Activated CD8-positive, alpha-beta memory T cell treated with anti-CD3 and anti-CD28 coated beads, Interleukin-2, amount 50 U/mL, for 1 hour (primary cell): ENCODE data around the gene RAN.
A peak's percentile ranks its signal among the peaks of the same experiment; 100 is the strongest.
"Not testable (repeated sequence)": the region's sequence is repeated elsewhere in the genome, so short reads cannot be mapped to it uniquely, and the experiment has no call there.

Experiments used
- DNase-seq: peaks from one replicate; pipeline ENCODE4 v3.0.0-alpha.2; 2020; ENCODE audit errors: extremely low read depth

Gene RAN

GRCh38 chr12:130849561-130850417 lies 22.1 kb upstream of the RAN start:
- DNase-seq, result no peak

GRCh38 chr12:130850418-130851021 lies 21.3 kb upstream of the RAN start:
- DNase-seq, result no peak

- no peak for DNase-seq
Observed at GRCh38 chr12:130856088-130856487, 15.8 kb upstream of the RAN start.

- DNase-seq, result no peak
Observed at GRCh38 chr12:130858084-130858483, 13.8 kb upstream of the RAN start.

- no peak for DNase-seq
Observed at GRCh38 chr12:130859161-130859560, 12.7 kb upstream of the RAN start.

GRCh38 chr12:130860311-130860710 lies 11.6 kb upstream of the RAN start:
- DNase-seq, result no peak

- DNase-seq, result no peak
Observed at GRCh38 chr12:130862161-130862560, 9.7 kb upstream of the RAN start.

- DNase-seq, result not testable (repeated sequence)
Observed at GRCh38 chr12:130862771-130863170, 9.1 kb upstream of the RAN start.

- DNase-seq, result no peak
Observed at GRCh38 chr12:130863298-130863697, 8.6 kb upstream of the RAN start.

GRCh38 chr12:130868412-130868811 lies 3.5 kb upstream of the RAN start:
- no peak for DNase-seq

GRCh38 chr12:130870442-130871285 lies 1.2 kb upstream of the RAN start:
- DNase-seq, result peak; percentile 42

GRCh38 chr12:130872179-130873096 lies 572 bp downstream of the RAN start:
- DNase-seq, result no peak

- DNase-seq, result no peak
Observed at GRCh38 chr12:130873106-130873795, 1.4 kb downstream of the RAN start.

- no peak for DNase-seq
Observed at GRCh38 chr12:130873825-130874224, 2.0 kb downstream of the RAN start.

- no peak for DNase-seq
Observed at GRCh38 chr12:130874696-130875095, 2.8 kb downstream of the RAN start.

- no peak for DNase-seq
Observed at GRCh38 chr12:130875193-130875592, 3.3 kb downstream of the RAN start.

- not testable (repeated sequence) for DNase-seq
Observed at GRCh38 chr12:130875708-130876107, 3.8 kb downstream of the RAN start.

- no peak for DNase-seq
Observed at GRCh38 chr12:130876297-130876696, 4.4 kb downstream of the RAN start.

- no peak for DNase-seq
Observed at GRCh38 chr12:130876758-130877157, 4.9 kb downstream of the RAN start.

- DNase-seq, result no peak
Observed at GRCh38 chr12:130877333-130877732, 5.5 kb downstream of the RAN start.
